B cell (primary cell): Measurements from ENCODE around the gene SCNM1. TPM values are rescaled to one million over a fixed set of nuclear protein-coding genes. Genes with fewer than 3 reads are reported as not detected.

Experiments
- ATAC-seq: fragments of 200-7000 bp; cut with Tn5 transposase; one replicate; pipeline ENCODE4 v1.10.0; 2021; ENCODE audit warnings: low read depth, mild to moderate bottlenecking, moderate number of reproducible peaks, moderate library complexity
- CTCF ChIA-PET: fragments of 350-600 bp; sonication (Branson Sonifier 250); formaldehyde crosslinking; loops from one replicate; lab custom pipeline; 2021; ENCODE audit warnings: antibody characterized with exemption, inconsistent platforms; lab: Charles Lee
- POLR2A ChIA-PET: fragments of 350-600 bp; sonication (Branson Sonifier 250); formaldehyde crosslinking; loops from one replicate; lab custom pipeline; 2021; ENCODE audit warnings: antibody characterized with exemption; lab: Charles Lee
- DNase-seq: peaks from one replicate; pipeline ENCODE4 v3.0.0; 2013
- H2AFZ ChIP-seq: 2 replicates; pipeline ENCODE4 v1.6.1; 2012; ENCODE audit warnings: mild to moderate bottlenecking, low read depth, low read length; ENCODE audit not compliant: insufficient read depth, poor library complexity, severe bottlenecking
- H3K27ac ChIP-seq, 2 donors: 1 replicate in 1 of 2; 2 replicates in 1 of 2; pipeline ENCODE4 v1.5.1; 2012 to 2013; ENCODE audit warnings: low read length in 2 of 2, mild to moderate bottlenecking in 2 of 2, moderate library complexity in 1 of 2
- H3K27me3 ChIP-seq, 4 experiments: fragments of 200-600 bp in 1 of 4; sonication (generic) in 1 of 4; replicated peaks in 1 of 4; 1 replicate in 2 of 4; 2 replicates in 2 of 4; pipeline versions ENCODE4 v1.6.1 to v1.7.0; 2013 to 2016; ENCODE audit warnings: low read length in 3 of 4, mild to moderate bottlenecking in 2 of 4, mixed read lengths in 1 of 4, moderate library complexity in 1 of 4; ENCODE audit not compliant: insufficient read depth in 4 of 4, control insufficient read depth in 3 of 4; ENCODE audit errors: control extremely low read depth in 1 of 4
- H3K36me3 ChIP-seq, 2 experiments: replicated peaks in 1 of 2; 1 replicate in 1 of 2; 2 replicates in 1 of 2; pipeline versions ENCODE4 v1.6.1 to v1.7.1; 2013; ENCODE audit warnings: low read length in 1 of 2; ENCODE audit not compliant: insufficient read depth in 2 of 2, control insufficient read depth in 1 of 2; ENCODE audit errors: control extremely low read depth in 1 of 2, extremely low read depth in 1 of 2
- H3K4me1 ChIP-seq, 2 donors: fragments of 200-600 bp in 1 of 2; sonication (generic) in 1 of 2; 1 replicate in 1 of 2; 2 replicates in 1 of 2; pipeline versions ENCODE4 v1.5.1 to v1.6.1; 2013 to 2017; ENCODE audit warnings: low read length in 2 of 2; ENCODE audit not compliant: control insufficient read depth in 2 of 2, insufficient read depth in 2 of 2
- H3K4me2 ChIP-seq: replicated peaks from 2 replicates; pipeline ENCODE3; 2012; ENCODE audit warnings: mild to moderate bottlenecking, low read depth, low read length; ENCODE audit not compliant: poor library complexity, severe bottlenecking
- H3K4me3 ChIP-seq, 5 experiments: fragments of 200-600 bp in 1 of 5; sonication (generic) in 1 of 5; 1 replicate in 3 of 5; 2 replicates in 2 of 5; pipeline versions ENCODE4 v1.5.1 to v1.7.0; 2011 to 2016; ENCODE audit warnings: low read length in 4 of 5, mild to moderate bottlenecking in 4 of 5, low read depth in 2 of 5, control low read depth in 1 of 5, moderate library complexity in 1 of 5; ENCODE audit not compliant: insufficient read depth in 1 of 5; ENCODE audit errors: control extremely low read depth in 1 of 5, extremely low read depth in 1 of 5
- H3K79me2 ChIP-seq: fragments of 200-600 bp; sonication (generic); one replicate; pipeline ENCODE4 v1.6.0; 2016; ENCODE audit warnings: low read length; ENCODE audit not compliant: control insufficient read depth, insufficient read depth
- H3K9ac ChIP-seq: fragments of 200-600 bp; sonication (generic); 2 replicates; pipeline ENCODE4 v1.6.1; 2017; ENCODE audit warnings: mild to moderate bottlenecking, low read length, moderate library complexity
- H3K9me3 ChIP-seq, 3 donors: one replicate each; pipeline versions ENCODE4 v1.6.1 to v1.7.1; 2013; ENCODE audit warnings: low read length in 2 of 3; ENCODE audit not compliant: control insufficient read depth in 2 of 3, insufficient read depth in 1 of 3; ENCODE audit errors: control extremely low read depth in 1 of 3
- H4K20me1 ChIP-seq: 2 replicates; pipeline ENCODE4 v1.6.0; 2012; ENCODE audit warnings: mild to moderate bottlenecking, low read length; ENCODE audit not compliant: insufficient read depth, control insufficient read depth, poor library complexity, severe bottlenecking
- H3K27ac Mint-ChIP-seq: one replicate; pipeline ENCODE4 v1.8.0; 2021; ENCODE audit warnings: mixed read lengths
- H3K27me3 Mint-ChIP-seq: one replicate; pipeline ENCODE4 v1.8.0; 2021; ENCODE audit warnings: mixed read lengths
- H3K4me1 Mint-ChIP-seq: one replicate; pipeline ENCODE4 v1.8.0; 2021; ENCODE audit warnings: mixed read lengths
- H3K4me3 Mint-ChIP-seq: one replicate; pipeline ENCODE4 v1.8.0; 2021; ENCODE audit warnings: mixed read lengths
- H3K9me3 Mint-ChIP-seq: one replicate; pipeline ENCODE4 v1.8.0; 2022; ENCODE audit warnings: mixed read lengths; ENCODE audit not compliant: insufficient read depth
- CTCF ChIP-seq: fragments of 200-600 bp; IDR thresholded peaks from one replicate; pipeline ENCODE4 v1.8.0; 2022; ENCODE audit warnings: antibody characterized with exemption, mild to moderate bottlenecking
- EZH2 ChIP-seq: IDR thresholded peaks from 2 replicates; pipeline ENCODE4 v1.6.1; 2012; ENCODE audit warnings: borderline replicate concordance, low read depth, mild to moderate bottlenecking, moderate library complexity, low read length; ENCODE audit not compliant: insufficient read depth, poor library complexity, severe bottlenecking
- WGBS: methylation state at CpG from one replicate; pipeline ENCODE4 v1.1.5; 2013; ENCODE audit warnings: missing lambda C conversion rate; ENCODE audit not compliant: insufficient coverage; 5-methylcytosine and 5-hydroxymethylcytosine counted together
- intact Hi-C: fragments of 100-400 bp; cut with micrococcal nuclease; formaldehyde crosslinking; loops from one replicate; pipeline ENCODE4 v1.10.0; 2022
- polyA plus RNA-seq: library from polyadenylated mRNA; depleted of rRNA; stranded (reverse); fragments of >200 nt; gene quantifications from 2 replicates; pipeline ENCODE4 v1.2.3, GENCODE V29; 2012
- total RNA-seq, 2 donors: library from RNA; stranded (reverse); fragments of 120-200 nt in 1 of 2; gene quantifications; 1 replicate in 1 of 2; 2 replicates in 1 of 2; pipeline versions ENCODE4 v1.2.3 to v1.2.4, GENCODE V29; 2013 to 2022

The SCNM1 gene
- total and polyA plus RNA-seq, 2 donors (not counting 1 experiment from before 2014, with no cell fraction given): 46.5 to 53.6 TPM

- Mint-ChIP-seq H3K27me3 (no peaks in the 10 kb centered on the region), H3K4me1 (peaks cover 32% of the 10 kb centered on the region), H3K27ac (peak overlapping the region; percentile 96), H3K9me3 (no peaks in the 10 kb centered on the region), H3K4me3 (peak overlapping the region; percentile 92)
- no peak overlapping the region for H3K27ac ChIP-seq
- H2AFZ ChIP-seq: no peak overlapping the region
- H3K9ac ChIP-seq: peak overlapping the region; percentile 82
- H3K4me3 ChIP-seq: peak overlapping the region in 1 of 5 experiments; percentile 99
- 93% methylated on average over 3 of the region's 6 CpGs for WGBS
- peak overlapping the region; percentile 91 for H3K4me2 ChIP-seq
- peaks cover 3 to 38% of the 10 kb centered on the region in 2 experiments for H3K36me3 ChIP-seq
- H3K9me3 ChIP-seq: no peaks in the 10 kb centered on the region
- H3K4me1 ChIP-seq: peaks cover 16 to 20% of the 10 kb centered on the region in 2 donors
- POLR2A ChIA-PET: interaction anchor here (0.6 to 0.7 kb wide), 3 partner anchors 13 to 159 kb away, joined by 3 to 4 read pairs (median 3); partner anchors contain the start of gene PRUNE1
- intact Hi-C loops: loop anchor here (10.0 kb wide), 3 partner anchors 178 to 682 kb away; partner anchors contain the start of genes CTSS, RFX5 and TARS2
- CTCF ChIA-PET: interaction anchor here (0.9 to 2.7 kb wide), 4 partner anchors 8 to 68 kb away, joined by 3 to 9 read pairs (median 6); partner anchors contain the start of gene TNFAIP8L2
- H3K79me2 ChIP-seq: peaks cover 19% of the 10 kb centered on the region
- DNase-seq (no peak), ATAC-seq (no peak)
- TF ChIP-seq CTCF (no peak), EZH2 (no peak)
- H4K20me1 ChIP-seq: no peaks in the 10 kb centered on the region
- H3K27me3 ChIP-seq: no peaks in the 10 kb centered on the region
These were observed 1.2 kb downstream of the SCNM1 start for GRCh38 chr1:151167116-151167515.

- Histone ChIP-seq H2AFZ (no peak overlapping the region), H3K4me1 (peaks cover 10 to 11% of the 10 kb centered on the region in 2 donors), H4K20me1 (no peaks in the 10 kb centered on the region), H3K9me3 (no peaks in the 10 kb centered on the region), H3K36me3 (peaks cover 4 to 51% of the 10 kb centered on the region in 2 experiments), H3K79me2 (peaks cover 11% of the 10 kb centered on the region), H3K9ac (no peak overlapping the region), H3K27ac (no peak overlapping the region), H3K4me2 (no peak overlapping the region), H3K27me3 (no peaks in the 10 kb centered on the region), H3K4me3 (no peak overlapping the region)
- whole genome bisulfite sequencing: 100% methylated on average over 3 of the region's 5 CpGs
- no peak overlapping the region for H3K4me3 Mint-ChIP-seq
- ChIA-PET POLR2A (no interaction called here), CTCF (interaction anchor here (0.6 kb wide), 1 partner anchor 21 kb away, joined by 5 read pairs; no protein-coding TSS in a partner anchor)
- peaks cover 14% of the 10 kb centered on the region for H3K4me1 Mint-ChIP-seq
- no peak for ATAC-seq
- no peaks in the 10 kb centered on the region for H3K27me3 Mint-ChIP-seq
- intact Hi-C loops: no loop called here
- peak overlapping the region; percentile 5 for H3K27ac Mint-ChIP-seq
- no peaks in the 10 kb centered on the region for H3K9me3 Mint-ChIP-seq
- no peak for DNase-seq
- TF ChIP-seq CTCF (no peak), EZH2 (no peak)
These were observed 5.2 kb downstream of the SCNM1 start for GRCh38 chr1:151171190-151171589.
